ENCODE results near the gene FGFRL1. TPM values are rescaled to one million over a fixed set of nuclear protein-coding genes. Genes with fewer than 3 reads are reported as not detected.
"Not testable (repeated sequence)": the region's sequence is repeated elsewhere in the genome, so short reads cannot be mapped to it uniquely, and the experiment has no call there.

Gene FGFRL1
- polyA plus RNA-seq, 10 donors = 76.7 to 265 (median 214) TPM

GRCh38 chr4:971666-972500 is 39.5 kb upstream of the FGFRL1 start:
- no peak for DNase-seq

GRCh38 chr4:972651-973424 is 38.6 kb upstream of the FGFRL1 start:
- peak in 1 of 3 donors; percentile 56 for DNase-seq

- DNase-seq = peak; percentile 79 to 89 (median 84)
These were observed 37.7 kb upstream of the FGFRL1 start, which contains the start of gene DGKQ for GRCh38 chr4:973431-974397. TSS of gene DGKQ (minus strand) at chr4:973569. CDS start at chr4:973482, 87 bp downstream.

- no peak for DNase-seq
These were observed 36.8 kb upstream of the FGFRL1 start for GRCh38 chr4:974668-975067.

GRCh38 chr4:976016-976415 is 35.4 kb upstream of the FGFRL1 start:
- not testable (repeated sequence) for DNase-seq

GRCh38 chr4:978957-979701 is 32.3 kb upstream of the FGFRL1 start:
- DNase-seq = no peak

- DNase-seq = no peak
These were observed 29.1 kb upstream of the FGFRL1 start for GRCh38 chr4:982291-982690.

GRCh38 chr4:982814-983213 is 28.6 kb upstream of the FGFRL1 start:
- no peak for DNase-seq

GRCh38 chr4:984336-985054 is 26.9 kb upstream of the FGFRL1 start:
- DNase-seq = no peak

- no peak for DNase-seq
These were observed 26.1 kb upstream of the FGFRL1 start for GRCh38 chr4:985123-985830.

- no peak for DNase-seq
These were observed 25.0 kb upstream of the FGFRL1 start for GRCh38 chr4:986428-986878.

- peak; percentile 47 to 91 (median 84) for DNase-seq
These were observed 24.4 kb upstream of the FGFRL1 start, which contains the start of gene IDUA for GRCh38 chr4:986879-987623. TSS of gene IDUA (plus strand) at chr4:987044. CDS start at chr4:987085, 41 bp downstream.

- DNase-seq = no peak
These were observed 23.6 kb upstream of the FGFRL1 start for GRCh38 chr4:987624-988513.

GRCh38 chr4:988726-989721 is 22.4 kb upstream of the FGFRL1 start:
- no peak for DNase-seq

- no peak for DNase-seq
These were observed 21.5 kb upstream of the FGFRL1 start for GRCh38 chr4:989722-990471.
